GM23338 (cell line): ENCODE measurements around the gene GAB2.

ENCODE experiments used
- CREB1 ChIP-seq: fragments of 250-450 bp; sonication (Bioruptor Pico); IDR thresholded peaks from 2 replicates; pipeline ENCODE4 v1.5.0; 2020; ENCODE audit warnings: low read depth, mild to moderate bottlenecking, moderate library complexity
- CTCF ChIP-seq, 2 experiments: fragments of 200-600 bp in 1 of 2; sonication (generic) in 1 of 2; conservative IDR thresholded peaks; 2 replicates each; pipeline versions ENCODE4 v1.5.1 to v1.6.1; 2016 to 2017; ENCODE audit warnings: antibody characterized with exemption in 2 of 2, low read depth in 2 of 2, mild to moderate bottlenecking in 2 of 2, moderate library complexity in 1 of 2
- EZH2 ChIP-seq: fragments of 200-600 bp; sonication (generic); IDR thresholded peaks from one replicate; pipeline ENCODE4 v1.8.0; 2017; ENCODE audit warnings: antibody characterized with exemption, mild to moderate bottlenecking, low read depth; ENCODE audit not compliant: unreplicated experiment
- EZH2phosphoT487 ChIP-seq: fragments of 200-600 bp; sonication (generic); IDR thresholded peaks from one replicate; pipeline ENCODE4 v1.8.1; 2018; ENCODE audit warnings: antibody characterized with exemption; ENCODE audit not compliant: unreplicated experiment
- JUNB ChIP-seq: IDR thresholded peaks from one replicate; pipeline ENCODE4 v1.6.1; 2016; ENCODE audit warnings: antibody characterized with exemption; ENCODE audit not compliant: unreplicated experiment
- NANOG ChIP-seq: IDR thresholded peaks from 2 replicates; pipeline ENCODE4 v1.6.1; 2016; ENCODE audit warnings: antibody characterized with exemption, borderline replicate concordance
- POLR2AphosphoS5 ChIP-seq: IDR thresholded peaks from 2 replicates; pipeline ENCODE4 v1.6.1; 2016; ENCODE audit warnings: antibody characterized with exemption, low read depth
- REST ChIP-seq: IDR thresholded peaks from one replicate; pipeline ENCODE4 v1.6.1; 2018; ENCODE audit warnings: antibody characterized with exemption; ENCODE audit not compliant: unreplicated experiment
- STAT1 ChIP-seq: IDR thresholded peaks from one replicate; pipeline ENCODE4 v1.6.1; 2016; ENCODE audit warnings: antibody characterized with exemption; ENCODE audit not compliant: unreplicated experiment
- ZNF114 ChIP-seq: fragments of 250-450 bp; sonication (Bioruptor Pico); IDR thresholded peaks from 2 replicates; pipeline ENCODE4 v1.5.0; 2020; ENCODE audit warnings: mild to moderate bottlenecking, moderate library complexity
- ZNF331 ChIP-seq: fragments of 250-450 bp; sonication (Bioruptor Pico); IDR thresholded peaks from 2 replicates; pipeline ENCODE4 v1.5.0; 2020; ENCODE audit warnings: low read depth, mild to moderate bottlenecking, moderate library complexity
- ZNF462 ChIP-seq: fragments of 250-450 bp; sonication (Bioruptor Pico); IDR thresholded peaks from 2 replicates; pipeline ENCODE4 v1.5.0; 2020; ENCODE audit warnings: mild to moderate bottlenecking, moderate library complexity
- TF ChIP-seq, protein P1 (sequence below): IDR thresholded peaks from 2 replicates; pipeline ENCODE4 v1.6.1; 2016; ENCODE audit warnings: antibody characterized with exemption

- TF ChIP-seq STAT1: no peak
- no peak for TF ChIP-seq CTCF (conservative IDR thresholded peaks at IDR 0.05; ENCODE audit: low read depth in 2 of 2)
- TF ChIP-seq JUNB: no peak
- TF ChIP-seq POLR2AphosphoS5: no peak
- TF ChIP-seq REST: no peak
- TF ChIP-seq EZH2phosphoT487: no peak
- TF ChIP-seq CREB1 (CRISPR knock-in tag): no peak
- TF ChIP-seq EZH2: no peak
- TF ChIP-seq, protein P1, sequence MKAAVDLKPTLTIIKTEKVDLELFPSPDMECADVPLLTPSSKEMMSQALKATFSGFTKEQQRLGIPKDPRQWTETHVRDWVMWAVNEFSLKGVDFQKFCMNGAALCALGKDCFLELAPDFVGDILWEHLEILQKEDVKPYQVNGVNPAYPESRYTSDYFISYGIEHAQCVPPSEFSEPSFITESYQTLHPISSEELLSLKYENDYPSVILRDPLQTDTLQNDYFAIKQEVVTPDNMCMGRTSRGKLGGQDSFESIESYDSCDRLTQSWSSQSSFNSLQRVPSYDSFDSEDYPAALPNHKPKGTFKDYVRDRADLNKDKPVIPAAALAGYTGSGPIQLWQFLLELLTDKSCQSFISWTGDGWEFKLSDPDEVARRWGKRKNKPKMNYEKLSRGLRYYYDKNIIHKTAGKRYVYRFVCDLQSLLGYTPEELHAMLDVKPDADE: no peak
- TF ChIP-seq NANOG: no peak
- no peak for TF ChIP-seq ZNF331 (CRISPR knock-in tag)
- no peak for TF ChIP-seq ZNF114 (CRISPR knock-in tag)
- TF ChIP-seq ZNF462 (CRISPR knock-in tag): no peak
These were observed 42.7 kb downstream of the GAB2 start for GRCh38 chr11:78374917-78375316.
